K562 (cell line): ENCODE results near the gene ECHDC3. TPM values are rescaled to one million over a fixed set of nuclear protein-coding genes. Genes with fewer than 3 reads are reported as not detected.

ENCODE experiments used
- CXXC5 ChIP-seq: fragments of 250-450 bp; sonication (Bioruptor Pico); IDR thresholded peaks from 2 replicates; pipeline ENCODE4 v1.8.0; 2022; ENCODE audit warnings: inconsistent platforms, mild to moderate bottlenecking, moderate library complexity
- E2F3 ChIP-seq: fragments of 250-450 bp; sonication (Bioruptor Pico); IDR thresholded peaks from 2 replicates; pipeline ENCODE4 v1.4.0; 2020; ENCODE audit warnings: mild to moderate bottlenecking
- EWSR1 ChIP-seq: fragments of 450-650 bp; IDR thresholded peaks from 2 replicates; pipeline ENCODE4 v1.6.1; 2018; ENCODE audit warnings: borderline replicate concordance, mild to moderate bottlenecking, low read depth, moderate library complexity; ENCODE audit not compliant: partially characterized antibody
- FUS ChIP-seq: fragments of 200-400 bp; formaldehyde crosslinking; optimal IDR thresholded peaks from 2 replicates; pipeline ENCODE3; 2017; ENCODE audit warnings: low read depth, low read length
- GABPB1 ChIP-seq: sonication (generic); formaldehyde crosslinking; IDR thresholded peaks from 2 replicates; pipeline ENCODE4 v1.8.0; 2022; ENCODE audit warnings: mild to moderate bottlenecking, missing genetic modification reagents
- HLTF ChIP-seq: fragments of 450-650 bp; IDR thresholded peaks from 2 replicates; pipeline ENCODE4 v1.6.1; 2016
- ILK ChIP-seq: fragments of 450-650 bp; IDR thresholded peaks from 2 replicates; pipeline ENCODE4 v1.6.1; 2016; ENCODE audit warnings: missing genetic modification characterization, low read depth, mild to moderate bottlenecking, missing compliant biosample characterization, moderate library complexity, borderline replicate concordance
- LCOR ChIP-seq: sonication (generic); formaldehyde crosslinking; IDR thresholded peaks from 2 replicates; pipeline ENCODE4 v1.8.0; 2022; ENCODE audit warnings: mild to moderate bottlenecking, missing genetic modification reagents
- MAFF ChIP-seq: IDR thresholded peaks from 2 replicates; pipeline ENCODE4 v1.6.1; 2012; ENCODE audit warnings: low read length, improper control_type of control experiment
- MGA ChIP-seq: fragments of 450-650 bp; IDR thresholded peaks from 2 replicates; pipeline ENCODE4 v1.6.1; 2016; ENCODE audit warnings: mild to moderate bottlenecking, moderate library complexity
- NEUROD1 ChIP-seq: fragments of 150-350 bp; IDR thresholded peaks from 2 replicates; pipeline ENCODE4 v1.6.1; 2014; ENCODE audit warnings: borderline replicate concordance, low read length, low read depth; ENCODE audit not compliant: partially characterized antibody
- NFIC ChIP-seq: fragments of 450-650 bp; IDR thresholded peaks from 2 replicates; pipeline ENCODE4 v1.6.1; 2017; ENCODE audit warnings: mild to moderate bottlenecking, inconsistent platforms
- RB1 ChIP-seq: fragments of 450-650 bp; IDR thresholded peaks from 2 replicates; pipeline ENCODE4 v1.6.1; 2017; ENCODE audit warnings: low read depth, mild to moderate bottlenecking
- RBFOX2 ChIP-seq: fragments of 200-400 bp; formaldehyde crosslinking; IDR thresholded peaks from 2 replicates; pipeline ENCODE4 v1.6.1; 2017; ENCODE audit warnings: low read depth, mild to moderate bottlenecking, low read length, moderate library complexity
- SIX5 ChIP-seq, 2 experiments: IDR thresholded peaks; 2 replicates each; pipeline ENCODE4 v1.6.1; 2011; ENCODE audit warnings: low read length in 2 of 2, borderline replicate concordance in 1 of 2, low read depth in 1 of 2, mild to moderate bottlenecking in 1 of 2, moderate library complexity in 1 of 2; ENCODE audit not compliant: insufficient read depth in 1 of 2
- TRIM24 ChIP-seq, 2 experiments: fragments of 450-650 bp; IDR thresholded peaks; 2 replicates each; pipeline ENCODE4 v1.6.1; 2016
- ZNF324 ChIP-seq: fragments of 250-450 bp; sonication (Bioruptor Pico); IDR thresholded peaks from 2 replicates; pipeline ENCODE4 v1.4.0; 2020; ENCODE audit warnings: mild to moderate bottlenecking
- polyA plus RNA-seq, 8 experiments: library from polyadenylated mRNA; depleted of rRNA in 4 of 8; stranded (reverse) in 5 of 8; unstranded in 3 of 8; fragments of >200 nt; fragmentation: Nextera tagmentation in 2 of 8; fragmentation: Illumina TruSeq in 1 of 8; extraction: Ambion mirVana in 2 of 8; extraction: Trizol in 1 of 8; gene quantifications; 2 replicates each; pipeline versions ENCODE4 v1.2.1 to v1.2.3, GENCODE V29; 2011 to 2014; ENCODE audit warnings: inconsistent platforms in 1 of 8, missing spikeins in 1 of 8
- total RNA-seq, 7 experiments: library from RNA; depleted of rRNA in 6 of 7; stranded (reverse); fragments of >200 nt in 6 of 7; fragmentation: Illumina TruSeq in 2 of 7; extraction: Trizol in 2 of 7; gene quantifications; 2 replicates each; pipeline versions ENCODE4 v1.2.1 to v1.2.3, GENCODE V29; 2011 to 2021; ENCODE audit warnings: low replicate concordance in 1 of 7
- TF ChIP-seq, protein P1 (sequence below): fragments of 250-450 bp; sonication (Bioruptor Pico); IDR thresholded peaks from 2 replicates; pipeline ENCODE4 v1.8.0; 2021; ENCODE audit warnings: moderate library complexity, mild to moderate bottlenecking, inconsistent platforms

ECHDC3 gene
- total and polyA plus RNA-seq, 9 of the 15 experiments (the other 6 are each of a cell fraction or from before 2014, with no cell fraction given): 0.53 to 21.9 (median 15.7) TPM

- peak; percentile 69 for TF ChIP-seq MAFF
- no peak for TF ChIP-seq NEUROD1
- TF ChIP-seq FUS: no peak
- no peak for TF ChIP-seq SIX5 (IDR thresholded peaks at IDR 0.05; ENCODE audit: borderline replicate concordance in 1 of 2, insufficient read depth in 1 of 2, low read depth in 1 of 2, low read length in 2 of 2)
- no peak for TF ChIP-seq ZNF324 (CRISPR knock-in tag)
- no peak for TF ChIP-seq E2F3 (CRISPR knock-in tag)
- TF ChIP-seq RBFOX2: no peak
- TF ChIP-seq ILK (tag): no peak
- no peak for TF ChIP-seq GABPB1 (CRISPR knock-in tag)
- TF ChIP-seq LCOR: 0 out of 2 replicates have a peak, but pooled peaks have one; percentile 7
- peak; percentile 78 for TF ChIP-seq CXXC5 (CRISPR knock-in tag)
- TF ChIP-seq MGA: no peak
- no peak for TF ChIP-seq HLTF
- 0 out of 4 replicates have a peak, but pooled peaks of 1 of the 2 experiments have one; percentile 9 for TF ChIP-seq TRIM24 (IDR thresholded peaks at IDR 0.05)
- no peak for TF ChIP-seq RB1
- TF ChIP-seq EWSR1: no peak
- TF ChIP-seq NFIC: peak; percentile 97
- TF ChIP-seq, protein P1, sequence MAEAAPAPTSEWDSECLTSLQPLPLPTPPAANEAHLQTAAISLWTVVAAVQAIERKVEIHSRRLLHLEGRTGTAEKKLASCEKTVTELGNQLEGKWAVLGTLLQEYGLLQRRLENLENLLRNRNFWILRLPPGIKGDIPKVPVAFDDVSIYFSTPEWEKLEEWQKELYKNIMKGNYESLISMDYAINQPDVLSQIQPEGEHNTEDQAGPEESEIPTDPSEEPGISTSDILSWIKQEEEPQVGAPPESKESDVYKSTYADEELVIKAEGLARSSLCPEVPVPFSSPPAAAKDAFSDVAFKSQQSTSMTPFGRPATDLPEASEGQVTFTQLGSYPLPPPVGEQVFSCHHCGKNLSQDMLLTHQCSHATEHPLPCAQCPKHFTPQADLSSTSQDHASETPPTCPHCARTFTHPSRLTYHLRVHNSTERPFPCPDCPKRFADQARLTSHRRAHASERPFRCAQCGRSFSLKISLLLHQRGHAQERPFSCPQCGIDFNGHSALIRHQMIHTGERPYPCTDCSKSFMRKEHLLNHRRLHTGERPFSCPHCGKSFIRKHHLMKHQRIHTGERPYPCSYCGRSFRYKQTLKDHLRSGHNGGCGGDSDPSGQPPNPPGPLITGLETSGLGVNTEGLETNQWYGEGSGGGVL (CRISPR knock-in tag): no peak
Observed at GRCh38 chr10:11757454-11757820, 15.3 kb downstream of the ECHDC3 start (continued).
